ENCODE data around the gene NLRP9. TPM values are rescaled to one million over a fixed set of nuclear protein-coding genes. Genes with fewer than 3 reads are reported as not detected.
A peak's percentile ranks its signal among the peaks of the same experiment; 100 is the strongest.

Gene NLRP9
- total RNA-seq, 4 donors from 2014 or later: not detected

DNA sequence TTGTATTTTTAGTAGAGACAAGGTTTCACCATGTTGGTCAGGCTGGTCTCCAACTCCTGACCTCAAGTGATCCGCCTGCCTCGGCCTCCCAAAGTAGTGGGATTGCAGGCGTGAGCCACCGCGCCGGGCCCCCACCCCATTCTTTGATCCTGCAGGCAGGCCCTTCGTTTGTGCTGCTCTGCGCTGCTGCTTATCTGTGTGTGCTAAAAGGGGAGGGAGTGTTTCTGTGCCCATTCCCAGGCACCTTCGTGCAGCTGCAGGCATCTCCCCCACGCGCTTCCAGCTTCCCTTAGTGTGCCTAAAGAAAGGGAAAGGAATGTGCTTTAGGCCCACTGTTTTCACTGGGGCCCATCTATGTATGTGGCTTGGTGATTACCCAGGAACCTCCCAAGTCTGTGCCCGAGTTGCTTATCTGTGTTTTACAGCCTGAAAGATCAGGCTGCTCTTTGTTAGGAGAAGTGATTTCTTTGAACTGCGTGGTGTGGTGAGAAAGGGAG is 36.0 kb downstream of the NLRP9 start:
- H3K36me3 ChIP-seq: peaks cover 30% of the 10 kb centered on the region
- TF ChIP-seq POLR2A (IDR thresholded peaks at IDR 0.05): no peak
- no peak for TF ChIP-seq CTCF (IDR thresholded peaks at IDR 0.05)
- DNase-seq (ENCODE audit: low spot score in 2 of 2): peak in 1 of 2 donors; percentile 37
- H3K4me3 ChIP-seq: no peak overlapping the region
- H3K27me3 ChIP-seq: no peaks in the 10 kb centered on the region
- H3K9me3 ChIP-seq: no peaks in the 10 kb centered on the region
- no peak overlapping the region for H3K27ac ChIP-seq
- H3K4me1 ChIP-seq: no peaks in the 10 kb centered on the region
- 79% methylated on average over 13 of the region's 13 CpGs for WGBS

DNA sequence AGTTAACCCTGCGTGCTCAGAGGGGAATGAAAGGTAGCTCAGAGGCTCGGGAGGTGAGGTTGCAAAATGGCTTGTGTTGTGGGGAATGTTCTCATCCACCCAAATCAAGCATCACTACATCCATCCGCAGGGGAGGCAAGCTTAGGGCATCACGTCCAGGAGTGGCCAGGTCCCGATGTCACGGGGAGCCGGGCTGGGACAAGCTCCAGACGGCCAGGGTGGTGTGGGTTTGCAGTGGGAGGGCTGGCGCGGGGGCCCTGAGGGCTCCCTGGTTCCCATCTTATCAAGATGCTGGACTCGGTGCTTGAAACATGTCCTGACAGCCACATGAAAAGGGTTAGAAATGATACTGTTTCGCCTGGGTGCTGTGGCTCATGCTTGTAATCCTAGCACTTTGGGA is 37.4 kb downstream of the NLRP9 start:
- Histone ChIP-seq H3K4me1 (no peaks in the 10 kb centered on the region), H3K4me3 (no peak overlapping the region), H3K9me3 (no peaks in the 10 kb centered on the region), H3K27me3 (no peaks in the 10 kb centered on the region), H3K36me3 (peaks cover 43% of the 10 kb centered on the region), H3K27ac (no peak overlapping the region)
- 94% methylated on average over 12 of the region's 12 CpGs for WGBS
- TF ChIP-seq CTCF (IDR thresholded peaks at IDR 0.05): no peak
- peak in 1 of 2 donors; percentile 55 for DNase-seq (ENCODE audit: low spot score in 2 of 2)

DNA sequence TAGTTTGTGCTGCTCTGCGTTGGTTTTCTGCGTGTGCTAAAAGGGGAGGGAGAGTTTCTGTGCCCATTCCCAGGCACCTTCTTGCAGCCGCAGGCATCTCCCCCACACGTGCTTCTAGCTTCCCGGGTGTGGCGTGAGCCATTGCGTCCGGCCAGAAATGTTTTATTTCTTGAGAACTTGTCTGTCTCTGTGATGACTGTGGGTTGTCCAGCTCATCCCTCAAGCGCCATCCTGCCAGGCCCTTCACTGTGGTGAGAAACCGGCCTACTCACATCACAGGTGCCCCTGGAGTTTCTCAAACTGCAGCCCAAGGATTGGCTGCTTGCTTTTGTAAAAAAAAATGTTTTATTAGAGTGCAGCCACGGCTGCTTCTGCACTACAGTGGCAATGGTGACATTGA is 39.0 kb downstream of the NLRP9 start:
- Histone ChIP-seq H3K27ac (no peak overlapping the region), H3K9me3 (no peaks in the 10 kb centered on the region), H3K4me1 (no peaks in the 10 kb centered on the region), H3K36me3 (peaks cover 58% of the 10 kb centered on the region), H3K27me3 (no peaks in the 10 kb centered on the region), H3K4me3 (no peak overlapping the region)
- peak; percentile 25 to 38 for DNase-seq (ENCODE audit: low spot score in 2 of 2)
- 88% methylated on average over 9 of the region's 11 CpGs for WGBS
- TF ChIP-seq EP300 (IDR thresholded peaks at IDR 0.05): no peak
- no peak for TF ChIP-seq CTCF (IDR thresholded peaks at IDR 0.05)
- TF ChIP-seq POLR2AphosphoS5 (IDR thresholded peaks at IDR 0.05): no peak
- no peak for TF ChIP-seq POLR2A (IDR thresholded peaks at IDR 0.05)

GRCh38 chr19:55698256-55698655 is 39.9 kb downstream of the NLRP9 start:
- DNase-seq (ENCODE audit: low spot score in 2 of 2): peak in 1 of 2 donors; percentile 66
- Histone ChIP-seq H3K9me3 (no peaks in the 10 kb centered on the region), H3K4me1 (no peaks in the 10 kb centered on the region), H3K27me3 (no peaks in the 10 kb centered on the region), H3K4me3 (no peak overlapping the region), H3K36me3 (peaks cover 66% of the 10 kb centered on the region), H3K27ac (no peak overlapping the region)
- TF ChIP-seq POLR2AphosphoS5 (IDR thresholded peaks at IDR 0.05) (no peak), EP300 (IDR thresholded peaks at IDR 0.05) (no peak), POLR2A (IDR thresholded peaks at IDR 0.05) (no peak), CTCF (IDR thresholded peaks at IDR 0.05) (no peak)
- 85% methylated on average over 17 of the region's 17 CpGs for WGBS

DNA sequence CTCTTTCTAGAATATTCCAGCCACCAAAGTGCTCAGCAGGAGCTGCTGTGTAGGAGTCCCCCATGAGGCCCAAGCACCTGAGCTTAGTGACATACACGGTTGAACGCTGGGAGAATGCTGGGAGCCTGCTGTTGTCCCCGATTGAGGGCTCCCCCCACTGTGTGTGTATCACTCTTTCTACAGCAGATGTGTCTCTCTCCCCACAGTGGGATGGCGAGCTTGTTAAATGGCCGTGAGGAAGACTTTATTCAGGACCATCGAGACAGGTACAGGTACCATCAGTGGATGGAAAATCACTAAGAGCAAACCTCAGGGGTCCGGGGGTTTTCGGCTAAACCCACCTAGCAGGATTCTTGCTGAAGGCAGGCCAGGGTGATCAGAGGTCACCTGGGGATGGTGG is 40.5 kb downstream of the NLRP9 start:
- WGBS: 82% methylated on average over 8 of the region's 8 CpGs
- H3K27ac ChIP-seq: no peak overlapping the region
- no peak overlapping the region for H3K4me3 ChIP-seq
- H3K9me3 ChIP-seq: no peaks in the 10 kb centered on the region
- H3K27me3 ChIP-seq: no peaks in the 10 kb centered on the region
- DNase-seq (ENCODE audit: low spot score in 2 of 2): no peak
- TF ChIP-seq POLR2AphosphoS5 (IDR thresholded peaks at IDR 0.05): no peak
- no peak for TF ChIP-seq CTCF (IDR thresholded peaks at IDR 0.05)
- TF ChIP-seq EP300 (IDR thresholded peaks at IDR 0.05): no peak
- TF ChIP-seq POLR2A (IDR thresholded peaks at IDR 0.05): no peak
- no peaks in the 10 kb centered on the region for H3K4me1 ChIP-seq
- peaks cover 71% of the 10 kb centered on the region for H3K36me3 ChIP-seq

Data from suprapubic skin (tissue), 4 donors.